NCI-H2196 treated with DMSO at 0.1 percent for 48 hours (cell line): ENCODE results near the gene PPP3R2.
A peak's percentile ranks its signal among the peaks of the same experiment; 100 is the strongest.

ENCODE experiments used
- DNase-seq: peaks from one replicate; lab custom pipeline; 2025; ENCODE audit not compliant: unreplicated experiment; lab: John Stamatoyannopoulos, UW

The PPP3R2 gene

DNA sequence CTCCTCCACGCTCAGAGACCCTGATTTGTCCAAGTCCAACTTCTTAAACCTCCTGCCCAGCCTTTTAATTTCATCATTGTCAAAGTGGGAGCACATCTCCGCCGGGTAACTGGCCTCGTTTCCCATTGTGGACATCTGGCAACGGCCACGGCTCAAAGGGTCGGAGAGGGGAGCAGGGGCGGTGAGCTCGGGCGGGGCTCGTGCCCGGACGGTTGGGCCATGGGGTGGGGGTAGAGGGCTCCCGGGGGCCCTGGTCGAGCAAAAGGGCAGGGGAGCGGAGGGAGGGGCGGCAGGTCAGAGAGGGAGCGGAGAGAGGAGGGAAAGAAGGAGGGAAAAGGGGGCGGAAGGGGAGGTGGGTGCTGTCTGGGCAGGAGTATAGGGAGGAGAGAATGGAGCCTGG is at the start of gene PPP3R2:
PPP3R2 (minus strand) TSS at position 174 of the 400 bp plus-strand sequence; CDS start at position 126, 48 bp downstream.
- no peak for DNase-seq

DNA sequence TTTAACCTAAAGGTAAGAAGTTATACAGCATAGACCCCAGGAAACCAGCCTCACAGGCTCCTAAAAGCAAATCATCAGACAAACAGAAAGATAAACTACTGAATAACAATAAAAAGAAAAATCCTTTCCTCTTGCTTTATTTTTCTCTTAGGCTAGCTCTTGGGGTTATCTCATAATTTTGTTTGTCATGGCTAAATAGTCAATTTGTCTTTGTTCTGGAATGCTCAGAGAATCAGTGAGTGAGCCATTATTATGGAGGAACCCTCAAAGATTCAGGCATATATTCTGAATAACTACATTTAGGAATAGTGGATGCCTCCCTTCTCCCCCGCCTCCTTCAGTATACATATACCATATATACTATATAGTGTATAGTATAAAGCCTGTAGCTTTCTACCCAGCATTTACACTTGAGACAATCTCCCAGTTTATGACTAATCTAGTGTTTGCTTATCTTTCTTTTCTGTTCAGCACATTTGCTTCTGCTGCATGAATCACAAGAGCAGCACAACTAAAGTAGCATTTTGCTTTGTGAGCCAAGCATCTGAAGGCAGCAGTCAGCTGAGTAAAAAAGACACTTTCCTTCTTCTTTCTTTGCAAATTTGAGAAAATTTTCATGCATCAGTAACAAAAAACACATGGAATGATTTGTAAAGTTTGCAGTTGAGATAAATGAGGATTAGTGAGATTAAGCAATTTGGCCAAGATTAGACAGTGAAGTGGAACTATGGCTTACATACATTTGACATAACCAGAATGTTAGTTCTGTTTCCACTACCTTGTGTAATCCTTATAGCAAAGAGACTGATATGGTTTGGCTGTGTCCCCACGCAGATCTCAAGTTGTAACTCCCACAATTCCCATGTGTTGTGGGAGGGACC is 45.3 kb upstream of the PPP3R2 start:
- DNase-seq = no peak

- DNase-seq = no peak
Measured at GRCh38 chr9:101639311-101639710, 44.5 kb upstream of the PPP3R2 start.

DNA sequence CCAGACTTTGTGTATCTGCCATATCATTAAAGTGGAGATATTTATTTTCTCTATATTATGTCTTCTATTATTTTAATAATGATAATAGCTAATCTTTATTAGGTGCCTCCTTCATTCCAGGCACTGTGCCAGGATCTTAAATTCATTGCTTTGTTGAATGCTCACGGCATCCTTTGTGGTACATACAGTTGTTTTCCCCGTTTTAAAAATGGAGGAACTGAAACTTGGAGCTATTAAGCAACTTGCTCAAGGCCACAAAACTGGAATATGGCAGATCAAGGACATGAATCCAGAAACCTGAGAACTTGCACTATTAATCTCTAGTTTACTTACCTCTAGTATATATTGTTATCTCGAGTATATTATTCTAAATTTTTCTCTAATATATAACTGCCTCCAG is 41.5 kb upstream of the PPP3R2 start:
- no peak for DNase-seq

- no peak for DNase-seq
Measured at GRCh38 chr9:101635473-101635872, 40.7 kb upstream of the PPP3R2 start.

DNA sequence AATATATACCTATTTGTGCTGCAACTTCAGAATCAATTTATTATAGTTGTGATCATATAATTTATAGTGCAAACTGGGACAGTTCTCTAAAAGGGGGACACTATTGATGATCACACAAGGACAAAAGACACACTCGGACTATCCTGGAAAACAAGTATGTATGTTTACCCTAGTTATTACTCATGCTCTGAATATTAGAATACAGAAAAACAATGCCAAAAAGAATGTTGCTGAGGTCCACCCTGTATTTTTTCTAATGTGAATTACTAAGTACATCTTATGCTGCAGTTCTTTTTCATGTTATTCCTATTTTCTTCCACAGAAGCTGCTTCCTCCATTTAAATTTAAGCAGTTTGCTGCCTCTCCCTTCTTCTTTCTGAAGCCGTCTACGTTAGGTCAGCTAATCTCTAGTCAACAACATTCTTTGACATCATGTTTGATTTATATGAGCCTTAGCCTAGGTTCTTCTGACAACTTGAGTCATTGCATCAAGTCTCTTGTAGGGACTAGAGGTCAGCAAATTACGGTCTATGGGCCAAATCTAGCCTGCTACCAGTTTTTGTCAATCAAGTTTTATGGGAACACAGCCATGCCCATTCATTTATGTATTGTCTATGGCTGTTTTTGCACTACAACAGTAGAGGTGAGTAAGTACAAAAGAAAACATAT is 40.1 kb upstream of the PPP3R2 start:
- no peak for DNase-seq

DNA sequence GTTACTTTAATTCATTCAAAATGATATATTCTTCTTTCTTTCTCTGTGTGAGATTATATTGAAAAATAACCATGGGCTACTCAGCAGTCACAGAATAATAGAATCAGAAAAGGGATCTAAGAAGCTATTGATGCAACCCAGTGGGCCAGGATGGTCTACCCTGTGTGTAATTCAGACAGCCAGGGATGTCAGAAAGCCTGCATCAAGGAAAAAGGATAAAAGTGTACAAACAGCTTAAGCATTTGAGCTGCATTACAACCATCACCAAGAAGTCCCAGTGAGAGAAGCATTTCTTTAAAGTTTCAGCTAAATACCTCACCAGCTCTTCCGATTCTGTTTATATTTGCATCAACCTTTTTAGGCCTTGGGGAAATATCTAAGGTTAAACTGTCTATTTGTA is 37.8 kb upstream of the PPP3R2 start:
- DNase-seq = no peak

DNA sequence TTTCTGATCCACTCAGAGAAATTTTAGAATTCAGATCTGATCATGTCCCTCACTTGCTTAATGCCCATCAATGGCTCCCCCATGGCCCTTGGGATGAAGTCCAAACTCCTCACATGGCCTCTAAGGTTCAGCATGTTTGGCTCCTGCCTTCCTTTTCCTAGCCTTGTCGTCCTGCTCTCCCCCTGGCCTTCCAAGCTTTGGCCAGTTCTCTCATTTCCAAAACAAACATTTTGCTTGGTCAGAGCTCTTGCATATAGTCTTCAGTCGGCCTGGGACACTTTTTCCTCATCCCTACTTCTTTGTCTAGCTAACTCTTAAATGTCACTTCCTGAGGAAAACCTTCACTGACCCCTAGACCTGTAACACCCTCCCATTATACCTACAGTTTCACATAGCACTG is 37.1 kb upstream of the PPP3R2 start:
- no peak for DNase-seq

DNA sequence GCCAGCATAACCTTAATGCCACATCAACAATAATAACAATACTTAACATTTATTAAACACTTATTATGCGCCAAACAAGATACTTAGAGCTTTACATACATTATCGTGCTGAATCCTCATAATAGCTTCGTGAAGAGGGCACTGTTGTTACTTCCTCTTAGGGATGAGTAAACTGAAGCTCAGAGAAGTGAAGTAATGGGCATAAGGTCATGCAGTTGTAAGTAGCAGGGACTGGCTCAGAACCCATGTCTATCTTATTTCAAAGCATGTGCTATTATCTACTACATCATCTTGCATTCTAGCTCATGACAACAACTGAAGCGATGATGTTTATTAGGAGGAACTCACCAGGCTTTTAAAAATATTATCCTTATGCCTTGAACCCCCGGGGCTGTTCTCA is 34.9 kb upstream of the PPP3R2 start:
- no peak for DNase-seq

GRCh38 chr9:101628173-101628572 is 33.4 kb upstream of the PPP3R2 start:
- DNase-seq = no peak

DNA sequence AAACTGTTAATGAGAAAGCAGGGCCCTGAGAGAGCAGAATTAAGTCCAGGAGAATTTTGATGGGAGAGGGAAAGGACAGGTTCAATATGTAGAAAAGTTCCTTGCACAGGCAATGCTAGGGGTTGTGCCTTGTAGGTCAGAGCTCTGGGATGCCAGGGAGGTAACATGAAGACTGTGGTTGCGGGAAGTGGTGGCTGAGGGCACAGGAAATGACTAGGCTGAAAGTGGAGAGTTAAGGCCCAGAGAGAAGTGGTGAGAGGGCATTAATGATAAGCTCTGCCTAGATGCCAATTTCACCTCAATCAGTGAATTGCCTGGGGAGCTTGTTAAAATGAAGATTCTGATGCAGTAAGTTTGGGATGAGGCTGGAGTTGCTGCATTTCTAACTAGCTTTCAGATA is 31.5 kb upstream of the PPP3R2 start:
- DNase-seq = no peak

GRCh38 chr9:101625876-101626275 is 31.1 kb upstream of the PPP3R2 start:
- DNase-seq = no peak

GRCh38 chr9:101620452-101620851 is 25.7 kb upstream of the PPP3R2 start:
- no peak for DNase-seq

- DNase-seq = no peak
Measured at GRCh38 chr9:101618698-101619097, 23.9 kb upstream of the PPP3R2 start.

GRCh38 chr9:101605547-101605946 is 10.8 kb upstream of the PPP3R2 start:
- no peak for DNase-seq

DNA sequence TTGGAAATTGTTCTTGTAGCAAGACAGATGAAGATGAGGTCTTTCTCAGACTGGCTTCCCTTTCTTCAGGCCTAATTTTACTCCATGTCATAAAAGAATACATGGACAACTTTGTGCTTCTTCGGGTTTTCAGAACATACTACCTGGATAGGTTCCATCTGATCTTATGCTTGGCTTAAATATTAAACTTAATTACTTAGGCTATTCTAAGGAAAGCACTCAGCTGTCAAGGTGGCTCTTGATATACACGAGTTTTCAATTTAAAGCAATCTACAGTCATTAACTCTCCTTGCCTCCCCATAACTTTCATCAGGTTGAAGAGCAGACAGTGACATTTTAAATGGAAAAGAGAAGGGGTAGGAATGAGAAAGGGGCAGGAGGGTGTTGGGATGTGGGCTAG is 9.5 kb upstream of the PPP3R2 start:
- DNase-seq = no peak

GRCh38 chr9:101601904-101602765 is 7.4 kb upstream of the PPP3R2 start:
- DNase-seq = peak; percentile 16

- DNase-seq = no peak
Measured at GRCh38 chr9:101593345-101593744, 1.4 kb downstream of the PPP3R2 start.

- no peak for DNase-seq
Measured at GRCh38 chr9:101592788-101593187, 2.0 kb downstream of the PPP3R2 start.

DNA sequence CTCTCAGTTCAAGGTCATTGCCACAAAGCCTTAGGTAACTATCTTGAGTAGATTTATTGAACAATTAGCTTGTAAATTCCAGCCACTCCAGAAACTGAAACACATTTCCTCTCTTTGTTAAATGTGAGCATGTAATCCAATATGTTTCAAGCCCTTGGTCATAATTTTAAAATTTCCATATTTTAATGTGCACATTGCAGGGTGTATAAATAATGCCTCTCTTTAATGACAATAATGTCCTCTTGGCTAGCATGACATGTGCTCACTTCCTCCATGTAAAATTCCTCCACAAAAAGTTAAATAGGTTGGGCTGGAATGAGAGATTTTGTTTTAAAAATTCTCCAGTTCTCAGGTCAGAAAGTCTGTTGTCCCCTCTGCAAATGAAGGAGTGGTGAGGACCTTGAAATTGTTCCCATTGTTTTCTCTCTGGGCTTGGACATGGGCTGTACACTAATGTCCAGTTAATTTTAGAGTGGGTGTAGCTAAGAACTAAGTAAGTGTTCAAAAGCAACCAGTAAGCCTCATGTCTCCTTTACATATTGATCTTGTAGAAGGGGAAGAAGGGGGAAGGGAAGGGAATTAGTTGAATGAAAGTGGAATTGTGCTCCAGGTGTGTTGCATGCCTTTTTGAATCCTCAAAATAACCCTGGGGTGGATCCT is 2.9 kb downstream of the PPP3R2 start:
- DNase-seq = no peak

DNA sequence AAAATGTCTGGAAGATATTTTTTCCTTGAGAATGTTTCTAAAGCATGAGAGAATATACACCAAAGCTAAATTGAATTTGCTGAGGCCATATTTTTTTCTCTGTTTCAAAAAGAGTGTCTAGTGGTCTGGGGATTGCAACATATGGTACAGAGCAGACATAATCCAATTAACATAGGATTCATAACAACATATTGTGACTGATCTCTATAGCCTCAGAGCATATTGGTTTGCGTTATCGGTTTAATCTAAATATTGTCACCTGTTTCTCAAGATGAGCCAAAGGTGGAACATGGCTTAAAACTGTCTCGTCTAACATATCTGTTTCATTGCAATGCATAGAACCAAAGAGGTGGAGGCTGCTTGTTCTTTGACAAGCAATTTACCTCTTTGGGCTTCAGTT is 3.9 kb downstream of the PPP3R2 start:
- DNase-seq = no peak
